IPS-20b (cell line): Measurements from ENCODE around the gene SLC6A13.
"Not testable (repeated sequence)": the region's sequence is repeated elsewhere in the genome, so short reads cannot be mapped to it uniquely, and the experiment has no call there.

Source experiments
- H3K27ac ChIP-seq: one replicate; pipeline ENCODE4 v1.5.1; 2013; ENCODE audit warnings: low read length
- H3K27me3 ChIP-seq: 2 replicates; pipeline ENCODE4 v1.6.1; 2013; ENCODE audit warnings: mild to moderate bottlenecking, low read length, inconsistent platforms; ENCODE audit not compliant: insufficient read depth
- H3K36me3 ChIP-seq: 2 replicates; pipeline ENCODE4 v1.6.1; 2013; ENCODE audit warnings: low read depth, mild to moderate bottlenecking, inconsistent platforms, low read length, moderate library complexity; ENCODE audit not compliant: insufficient read depth
- H3K4me1 ChIP-seq: 2 replicates; pipeline ENCODE4 v1.6.1; 2013; ENCODE audit warnings: mild to moderate bottlenecking, control low read depth, inconsistent platforms, low read length, moderate library complexity; ENCODE audit not compliant: insufficient read depth
- H3K4me3 ChIP-seq: 2 replicates; pipeline ENCODE4 v1.5.1; 2013; ENCODE audit warnings: mild to moderate bottlenecking, low read length, inconsistent platforms
- H3K9ac ChIP-seq: 2 replicates; pipeline ENCODE4 v1.6.1; 2013; ENCODE audit warnings: low read depth, mild to moderate bottlenecking, inconsistent platforms, low read length, moderate library complexity
- H3K9me3 ChIP-seq: 2 replicates; pipeline ENCODE4 v1.6.1; 2013; ENCODE audit warnings: mild to moderate bottlenecking, low read depth, low read length, inconsistent platforms; ENCODE audit not compliant: insufficient read depth

Gene SLC6A13

DNA sequence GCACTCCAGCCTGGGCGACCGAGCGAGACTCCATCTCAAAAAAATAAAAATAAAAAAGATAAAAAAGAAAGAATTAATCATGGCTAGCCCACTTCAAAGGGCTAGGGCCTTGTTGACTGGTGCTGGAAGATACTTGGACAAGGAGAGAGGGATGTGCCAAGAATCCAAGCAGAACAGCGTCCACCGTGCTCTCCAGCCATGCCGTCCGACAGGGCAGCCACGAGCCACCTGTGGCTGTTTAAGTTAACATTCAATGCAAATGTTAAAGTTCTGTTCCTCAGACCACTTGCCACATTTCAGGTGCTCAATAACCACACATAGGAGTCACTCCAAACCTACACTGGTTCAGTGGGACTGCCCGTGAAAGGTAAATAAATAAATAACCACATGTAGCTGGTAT lies 21.4 kb downstream of the SLC6A13 start:
- Histone ChIP-seq H3K9ac (no peak overlapping the region), H3K27me3 (no peaks in the 10 kb centered on the region; the same call in 1 of the 2 replicates), H3K36me3 (no peaks in the 10 kb centered on the region), H3K27ac (no peak overlapping the region), H3K4me3 (no peak overlapping the region), H3K9me3 (peaks cover 14% of the 10 kb centered on the region), H3K4me1 (no peaks in the 10 kb centered on the region)

DNA sequence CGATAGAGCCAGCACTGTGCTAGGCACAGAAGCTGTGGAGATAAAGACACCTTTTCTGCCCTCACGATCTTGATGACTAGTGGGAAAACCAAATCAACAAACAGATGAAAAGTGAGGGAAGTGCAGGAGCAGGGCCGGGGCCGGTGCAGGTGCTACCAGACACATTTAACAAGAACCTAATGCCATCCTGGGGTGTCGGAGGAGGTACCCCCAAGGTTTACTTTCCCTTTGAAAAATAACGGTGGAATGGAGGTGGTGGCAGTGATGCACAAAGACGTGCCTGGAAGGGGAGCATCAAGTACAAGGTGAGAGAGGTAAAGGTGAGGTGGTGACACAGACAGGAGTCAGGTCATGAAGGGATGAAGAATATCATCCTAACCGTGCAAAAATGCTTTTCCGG lies 22.1 kb downstream of the SLC6A13 start:
- H3K9me3 ChIP-seq = peaks cover 15% of the 10 kb centered on the region
- no peak overlapping the region for H3K27ac ChIP-seq
- H3K36me3 ChIP-seq = no peaks in the 10 kb centered on the region
- H3K4me1 ChIP-seq = no peaks in the 10 kb centered on the region
- H3K4me3 ChIP-seq = no peak overlapping the region
- no peaks in the 10 kb centered on the region; the same call in 1 of the 2 replicates for H3K27me3 ChIP-seq
- H3K9ac ChIP-seq = no peak overlapping the region

DNA sequence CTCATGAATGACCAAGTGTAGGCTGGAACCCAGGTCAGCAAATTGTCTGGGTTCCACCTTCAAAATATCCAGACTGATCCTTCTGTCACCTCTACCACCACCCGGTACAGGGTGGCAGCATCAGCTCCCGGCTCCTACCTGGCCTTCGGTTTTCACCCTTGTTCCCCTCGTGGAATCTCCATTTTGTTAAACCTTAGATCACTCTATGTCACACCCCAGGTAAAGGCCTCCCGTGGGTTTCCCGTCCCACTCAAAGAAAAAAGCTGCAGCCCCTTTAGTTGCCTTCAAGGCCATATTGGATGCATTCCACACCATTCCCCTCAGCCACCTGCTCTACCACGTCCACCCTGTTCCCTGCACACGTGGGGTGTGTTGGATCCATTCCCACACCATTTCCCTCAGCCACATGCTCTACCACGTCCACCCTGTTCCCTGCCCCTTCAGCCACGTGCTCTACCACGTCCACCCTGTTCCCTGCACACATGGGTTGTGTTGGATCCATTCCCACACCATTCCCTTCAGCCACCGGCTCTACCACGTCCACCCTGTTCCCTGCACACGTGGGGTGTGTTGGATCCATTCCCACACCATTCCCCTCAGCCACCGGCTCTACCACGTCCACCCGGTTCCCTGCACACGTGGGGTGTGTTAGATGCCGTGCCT lies 23.8 kb downstream of the SLC6A13 start:
- no peak overlapping the region for H3K27ac ChIP-seq
- H3K4me3 ChIP-seq = no peak overlapping the region
- H3K27me3 ChIP-seq = no peaks in the 10 kb centered on the region; the same call in 1 of the 2 replicates
- H3K9me3 ChIP-seq = peaks cover 21% of the 10 kb centered on the region
- H3K36me3 ChIP-seq = no peaks in the 10 kb centered on the region
- H3K4me1 ChIP-seq = no peaks in the 10 kb centered on the region
- no peak overlapping the region for H3K9ac ChIP-seq

- Histone ChIP-seq H3K36me3 (no peaks in the 10 kb centered on the region), H3K9ac (no peak overlapping the region), H3K9me3 (peaks cover 21% of the 10 kb centered on the region), H3K27ac (no peak overlapping the region), H3K4me3 (no peak overlapping the region), H3K4me1 (no peaks in the 10 kb centered on the region), H3K27me3 (no peaks in the 10 kb centered on the region)
Observed at GRCh38 chr12:238116-238515, 24.5 kb downstream of the SLC6A13 start.

DNA sequence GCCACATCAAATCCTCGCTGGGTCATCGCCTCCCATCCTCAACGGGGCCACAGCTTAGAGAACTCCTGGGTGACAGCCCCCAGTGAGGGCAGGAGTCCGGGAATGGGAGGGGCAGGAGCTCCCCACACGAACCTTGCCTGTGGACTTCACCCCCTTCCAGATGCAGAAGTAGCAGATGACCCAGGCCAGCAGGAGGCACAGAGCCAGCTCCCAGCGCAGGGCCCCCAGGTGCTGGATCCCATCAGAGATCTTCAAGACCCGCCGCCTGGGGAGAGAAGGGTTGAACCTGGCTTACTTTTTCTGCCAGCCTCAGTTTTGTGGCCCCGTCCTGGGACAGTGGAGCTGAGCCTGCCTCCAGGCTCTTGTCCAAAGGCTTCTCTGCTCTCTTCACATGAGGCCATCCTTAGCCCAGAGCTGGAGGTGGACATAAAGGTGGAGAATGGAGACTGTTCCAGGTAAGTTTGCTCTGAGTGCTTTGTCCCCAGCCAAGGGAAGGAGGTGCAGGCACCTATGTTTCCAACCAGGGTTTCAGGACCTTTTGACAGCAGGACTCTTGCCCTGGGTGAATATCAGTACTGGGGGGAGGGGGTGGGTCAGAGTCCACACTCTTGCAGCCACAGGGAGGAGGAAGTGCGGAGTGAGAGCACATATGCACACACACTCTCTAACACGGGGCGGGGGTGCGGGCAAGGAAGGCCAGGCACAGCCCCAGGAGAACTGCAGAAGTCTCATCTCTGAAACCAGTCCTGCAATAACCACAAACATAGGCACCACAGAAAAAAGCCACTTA lies 25.4 kb downstream of the SLC6A13 start:
- Histone ChIP-seq H3K27ac (no peak overlapping the region), H3K4me3 (no peak overlapping the region), H3K27me3 (peaks cover 4% of the 10 kb centered on the region; the same call in 1 of the 2 replicates), H3K4me1 (no peaks in the 10 kb centered on the region), H3K36me3 (no peaks in the 10 kb centered on the region), H3K9me3 (peaks cover 21% of the 10 kb centered on the region), H3K9ac (no peak overlapping the region)

- no peak overlapping the region for H3K9ac ChIP-seq
- H3K9me3 ChIP-seq = peaks cover 21% of the 10 kb centered on the region
- H3K4me3 ChIP-seq = no peak overlapping the region
- H3K27me3 ChIP-seq = peaks cover 11% of the 10 kb centered on the region; the same call in 1 of the 2 replicates
- no peaks in the 10 kb centered on the region for H3K4me1 ChIP-seq
- no peaks in the 10 kb centered on the region for H3K36me3 ChIP-seq
- H3K27ac ChIP-seq = no peak overlapping the region
Observed at GRCh38 chr12:236445-236844, 26.2 kb downstream of the SLC6A13 start.

DNA sequence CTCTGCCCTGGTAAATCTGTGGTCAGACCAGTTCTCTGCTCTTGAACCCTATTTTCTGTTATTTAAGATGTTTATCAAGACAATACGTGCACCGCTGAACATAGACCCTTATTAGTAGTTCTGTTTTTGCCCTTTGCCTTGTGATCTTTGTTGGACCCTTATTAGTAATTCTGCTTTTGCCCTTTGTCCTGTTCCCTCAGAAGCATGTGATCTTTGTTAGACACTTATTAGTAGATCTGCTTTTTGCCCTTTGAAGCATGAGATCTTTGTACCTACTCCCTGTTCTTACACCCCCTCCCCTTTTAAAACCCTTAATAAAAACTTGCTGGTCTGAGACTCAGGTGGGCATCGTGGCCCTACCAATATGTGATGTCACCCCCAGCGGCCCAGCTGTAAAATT lies 26.7 kb downstream of the SLC6A13 start:
- H3K36me3 ChIP-seq, H3K9ac ChIP-seq, H3K4me1 ChIP-seq, H3K4me3 ChIP-seq, H3K27ac ChIP-seq: not testable (repeated sequence)
- peaks cover 14% of the 10 kb centered on the region; the same call in 1 of the 2 replicates for H3K27me3 ChIP-seq
- peaks cover 21% of the 10 kb centered on the region for H3K9me3 ChIP-seq

- peaks cover 21% of the 10 kb centered on the region for H3K9me3 ChIP-seq
- no peak overlapping the region for H3K27ac ChIP-seq
- H3K9ac ChIP-seq = no peak overlapping the region
- H3K4me1 ChIP-seq = peaks cover 7% of the 10 kb centered on the region; the same call in 1 of the 2 replicates
- no peaks in the 10 kb centered on the region for H3K36me3 ChIP-seq
- no peak overlapping the region for H3K4me3 ChIP-seq
- peaks cover 24% of the 10 kb centered on the region; the same call in 1 of the 2 replicates for H3K27me3 ChIP-seq
Observed at GRCh38 chr12:234891-235415, 27.7 kb downstream of the SLC6A13 start.

GRCh38 chr12:234019-234418 lies 28.6 kb downstream of the SLC6A13 start:
- Histone ChIP-seq H3K9me3 (peaks cover 21% of the 10 kb centered on the region), H3K27me3 (peaks cover 33% of the 10 kb centered on the region), H3K36me3 (no peaks in the 10 kb centered on the region), H3K27ac (no peak overlapping the region), H3K4me1 (peaks cover 7% of the 10 kb centered on the region; the same call in 1 of the 2 replicates), H3K4me3 (no peak overlapping the region), H3K9ac (no peak overlapping the region)

GRCh38 chr12:233615-233968 lies 29.0 kb downstream of the SLC6A13 start:
- no peaks in the 10 kb centered on the region for H3K36me3 ChIP-seq
- H3K4me3 ChIP-seq = no peak overlapping the region
- no peak overlapping the region for H3K9ac ChIP-seq
- H3K9me3 ChIP-seq = peaks cover 21% of the 10 kb centered on the region
- no peak overlapping the region for H3K27ac ChIP-seq
- H3K27me3 ChIP-seq = peaks cover 38% of the 10 kb centered on the region
- peaks cover 7% of the 10 kb centered on the region; the same call in 1 of the 2 replicates for H3K4me1 ChIP-seq

DNA sequence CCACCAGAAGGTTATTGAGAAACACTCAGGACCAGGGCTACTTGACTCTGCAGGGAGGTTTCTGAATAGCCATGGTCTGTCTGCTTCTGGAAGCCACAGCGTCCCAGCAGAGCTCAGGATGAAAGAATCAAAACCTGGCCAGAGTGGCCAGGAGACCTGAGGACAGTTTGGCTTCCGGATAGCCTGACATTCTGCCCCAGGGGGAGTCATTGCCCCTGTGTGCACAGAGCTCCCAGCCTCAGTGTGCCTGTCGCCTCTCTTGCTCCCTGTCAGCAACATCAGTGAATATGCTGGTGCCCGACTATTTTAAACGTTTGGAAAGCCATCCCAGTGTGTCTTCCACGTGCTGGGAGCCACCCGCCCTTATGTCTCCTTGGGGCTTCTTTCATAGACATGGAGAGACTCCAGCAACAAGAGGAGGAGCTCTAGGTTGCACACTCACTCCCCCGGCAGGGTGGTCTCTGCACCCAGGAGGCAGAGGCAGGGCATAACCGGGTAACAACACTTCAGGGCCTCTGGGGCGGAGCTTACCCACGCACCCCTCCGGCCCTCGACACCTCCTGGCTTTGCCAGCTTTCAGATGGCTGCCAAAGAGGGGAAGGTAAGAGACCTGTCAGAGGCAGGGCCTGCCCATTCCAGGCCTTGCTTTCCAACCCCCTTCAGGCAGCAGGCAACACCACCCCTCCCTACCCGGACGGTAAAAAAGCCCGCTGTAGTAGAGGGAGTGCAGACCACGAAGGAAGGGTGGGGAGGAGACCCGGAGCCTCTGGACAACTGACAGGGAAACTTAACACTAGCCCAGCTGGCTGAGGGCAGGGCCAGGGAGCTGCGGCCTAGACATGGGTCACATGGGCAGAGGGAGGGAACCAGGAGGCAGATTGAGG lies 29.7 kb downstream of the SLC6A13 start:
- no peak overlapping the region for H3K4me3 ChIP-seq
- H3K27ac ChIP-seq = no peak overlapping the region
- peaks cover 21% of the 10 kb centered on the region for H3K9me3 ChIP-seq
- H3K27me3 ChIP-seq = peaks cover 42% of the 10 kb centered on the region
- no peaks in the 10 kb centered on the region for H3K36me3 ChIP-seq
- H3K9ac ChIP-seq = no peak overlapping the region
- H3K4me1 ChIP-seq = peaks cover 7% of the 10 kb centered on the region; the same call in 1 of the 2 replicates
